IMR-90 (cell line): ENCODE measurements around the gene PSMD6. TPM values are rescaled to one million over a fixed set of nuclear protein-coding genes. Genes with fewer than 3 reads are reported as not detected.

Experiments used
- ATAC-seq: fragments of 200-7000 bp; cut with Tn5 transposase; 2 replicates; pipeline ENCODE4 v1.9.1; 2020; ENCODE audit warnings: low read depth, mild to moderate bottlenecking, moderate library complexity
- BruUV-seq: library from RNA; stranded (reverse); fragments of 400-500 nt; replicated peaks from 2 replicates; lab custom pipeline; 2021; lab: Mats Ljungman, UMichigan
- CTCF ChIA-PET: fragments of 300-600 bp; formaldehyde crosslinking; extraction: SDS; loops from one replicate; lab custom pipeline; 2021; ENCODE audit warnings: antibody characterized with exemption; lab: Yijun Ruan, JAX
- POLR2A ChIA-PET: fragments of 300-600 bp; sonication (Branson Sonifier 250); formaldehyde crosslinking; loops from one replicate; lab custom pipeline; 2022; ENCODE audit warnings: antibody characterized with exemption; ENCODE audit not compliant: unreplicated experiment; lab: Charles Lee
- DNase-seq: peaks from one replicate; pipeline ENCODE4 v3.0.0; 2013
- H2AFZ ChIP-seq: replicated peaks from 2 replicates; pipeline ENCODE3; 2013; ENCODE audit warnings: low read length, mild to moderate bottlenecking; ENCODE audit not compliant: poor library complexity
- H2AK5ac ChIP-seq: 2 replicates; pipeline ENCODE4 v1.6.1; 2013; ENCODE audit warnings: low read depth, low read length, inconsistent platforms
- H2AK9ac ChIP-seq: replicated peaks from 2 replicates; pipeline ENCODE3; 2013; ENCODE audit warnings: mild to moderate bottlenecking, low read depth, low read length, moderate library complexity; ENCODE audit not compliant: poor library complexity
- H2BK120ac ChIP-seq: 2 replicates; pipeline ENCODE4 v1.6.1; 2013; ENCODE audit warnings: low read depth, low read length, inconsistent platforms
- H2BK15ac ChIP-seq: 3 replicates; pipeline ENCODE4 v1.6.1; 2013; ENCODE audit warnings: low read depth, low read length, inconsistent platforms
- H2BK20ac ChIP-seq: 2 replicates; pipeline ENCODE4 v1.6.1; 2013; ENCODE audit warnings: low read depth, mild to moderate bottlenecking, inconsistent platforms, low read length, moderate library complexity
- H2BK5ac ChIP-seq: 2 replicates; pipeline ENCODE4 v1.6.1; 2013; ENCODE audit warnings: mild to moderate bottlenecking, low read depth, low read length, inconsistent platforms; ENCODE audit not compliant: poor library complexity, severe bottlenecking
- H3K14ac ChIP-seq: replicated peaks from 2 replicates; pipeline ENCODE4 v1.6.1; 2013; ENCODE audit warnings: low read depth, low read length, inconsistent platforms
- H3K18ac ChIP-seq: 2 replicates; pipeline ENCODE4 v1.6.1; 2013; ENCODE audit warnings: low read depth, low read length, control low read depth
- H3K23ac ChIP-seq: 2 replicates; pipeline ENCODE4 v1.6.1; 2013; ENCODE audit warnings: low read depth, low read length, inconsistent platforms
- H3K27ac ChIP-seq: 2 replicates; pipeline ENCODE4 v1.5.1; 2013; ENCODE audit warnings: mild to moderate bottlenecking, control low read depth, low read length; ENCODE audit not compliant: insufficient read depth
- H3K27me3 ChIP-seq: 2 replicates; pipeline ENCODE4 v1.6.1; 2013; ENCODE audit warnings: low read length; ENCODE audit not compliant: control insufficient read depth, insufficient read depth
- H3K36me3 ChIP-seq: 2 replicates; pipeline ENCODE4 v1.6.1; 2013; ENCODE audit warnings: low read length, mixed read lengths; ENCODE audit not compliant: control insufficient read depth, insufficient read depth
- H3K4ac ChIP-seq: 2 replicates; pipeline ENCODE4 v1.6.1; 2013; ENCODE audit warnings: low read depth, low read length, inconsistent platforms
- H3K4me1 ChIP-seq: 2 replicates; pipeline ENCODE4 v1.6.1; 2013; ENCODE audit warnings: low read length, mixed read lengths; ENCODE audit not compliant: control insufficient read depth, insufficient read depth
- H3K4me2 ChIP-seq: 2 replicates; pipeline ENCODE4 v1.6.1; 2013; ENCODE audit warnings: low read depth, mild to moderate bottlenecking, control low read depth, low read length, moderate library complexity
- H3K4me3 ChIP-seq: 2 replicates; pipeline ENCODE4 v1.5.1; 2013; ENCODE audit warnings: low read depth, mild to moderate bottlenecking, control low read depth, low read length, moderate library complexity; ENCODE audit not compliant: insufficient read depth
- H3K56ac ChIP-seq: 2 replicates; pipeline ENCODE4 v1.6.1; 2013; ENCODE audit warnings: low read length, inconsistent platforms; ENCODE audit not compliant: insufficient read depth; ENCODE audit errors: extremely low read depth
- H3K79me1 ChIP-seq, 2 experiments: 2 replicates each; pipeline ENCODE4 v1.6.1; 2013; ENCODE audit warnings: low read length in 2 of 2, inconsistent platforms in 1 of 2, low read depth in 1 of 2
- H3K9ac ChIP-seq: 2 replicates; pipeline ENCODE4 v1.6.1; 2013; ENCODE audit warnings: low read depth, low read length, control low read depth
- H3K9me1 ChIP-seq: 2 replicates; pipeline ENCODE4 v1.6.1; 2013; ENCODE audit warnings: low read length, inconsistent platforms; ENCODE audit not compliant: insufficient read depth
- H3K9me3 ChIP-seq: 2 replicates; pipeline ENCODE4 v1.6.1; 2013; ENCODE audit warnings: low read length; ENCODE audit not compliant: control insufficient read depth, insufficient read depth
- H4K20me1 ChIP-seq: 2 replicates; pipeline ENCODE4 v1.6.1; 2013; ENCODE audit warnings: low read length, inconsistent platforms; ENCODE audit not compliant: insufficient read depth
- H4K5ac ChIP-seq: 2 replicates; pipeline ENCODE4 v1.6.1; 2013; ENCODE audit warnings: mild to moderate bottlenecking, low read depth, low read length, control low read depth
- H4K8ac ChIP-seq, 2 experiments: 2 replicates each; pipeline ENCODE4 v1.6.1; 2013; ENCODE audit warnings: low read depth in 2 of 2, low read length in 2 of 2, control low read depth in 1 of 2, inconsistent platforms in 1 of 2
- H4K91ac ChIP-seq: 2 replicates; pipeline ENCODE4 v1.6.1; 2013; ENCODE audit warnings: low read depth, low read length, inconsistent platforms; ENCODE audit not compliant: insufficient read depth
- RAD21 ChIP-seq: IDR thresholded peaks from 2 replicates; pipeline ENCODE4 v1.6.1; 2012; ENCODE audit warnings: low read length, improper control_type of control experiment
- RCOR1 ChIP-seq: IDR thresholded peaks from 2 replicates; pipeline ENCODE4 v1.6.1; 2012; ENCODE audit warnings: mild to moderate bottlenecking, low read length, improper control_type of control experiment; ENCODE audit not compliant: insufficient replicate concordance
- RFX5 ChIP-seq: IDR thresholded peaks from 2 replicates; pipeline ENCODE4 v1.8.0; 2012; ENCODE audit warnings: low read depth, mild to moderate bottlenecking, low read length, moderate library complexity
- SMC3 ChIP-seq: fragments of 150-350 bp; IDR thresholded peaks from 2 replicates; pipeline ENCODE4 v1.6.1; 2016; ENCODE audit warnings: low read depth, mild to moderate bottlenecking, antibody characterized with exemption, low read length, moderate library complexity
- WGBS, 2 experiments: methylation state at CpG; one replicate each; pipeline versions ENCODE4 v1.1.5 to v1.1.7; 2013; ENCODE audit warnings: missing lambda C conversion rate in 2 of 2; ENCODE audit not compliant: insufficient read length in 1 of 2; ENCODE audit errors: extremely low coverage in 2 of 2; 5-methylcytosine and 5-hydroxymethylcytosine counted together
- dilution Hi-C: fragments of 300-500 bp; cut with HindIII; formaldehyde crosslinking; loops from one replicate; pipeline ENCODE4 v1.14.3; 2018; ENCODE audit warnings: low sequenced_read_pairs; ENCODE audit not compliant: unreplicated experiment
- in situ Hi-C: fragments of 300-500 bp; cut with MboI; formaldehyde crosslinking; loops from 3 replicates; pipeline ENCODE4 v1.14.3; 2019; ENCODE audit warnings: low sequenced_read_pairs, inconsistent platforms, mixed read lengths
- intact Hi-C: fragments of 100-400 bp; cut with micrococcal nuclease; formaldehyde crosslinking; loops from 2 replicates; pipeline ENCODE4 v1.10.0; 2022
- polyA plus RNA-seq, 3 experiments: library from polyadenylated mRNA; depleted of rRNA; stranded (reverse); fragments of >200 nt; gene quantifications; 2 replicates each; pipeline ENCODE4 v1.2.3, GENCODE V29; 2012; ENCODE audit warnings: low replicate concordance in 1 of 3
- total RNA-seq: library from RNA; depleted of rRNA; stranded (reverse); fragments of >200 nt; gene quantifications from 2 replicates; pipeline ENCODE4 v1.2.3, GENCODE V29; 2012
- TF ChIP-seq, protein P1 (sequence below): conservative IDR thresholded peaks from 2 replicates; pipeline ENCODE4 v1.5.1; 2012; ENCODE audit warnings: mild to moderate bottlenecking, low read depth, low read length, improper control_type of control experiment
- TF ChIP-seq, protein P2 (sequence below): fragments of 150-350 bp; IDR thresholded peaks from 2 replicates; pipeline ENCODE4 v1.6.1; 2016; ENCODE audit warnings: low read depth, mild to moderate bottlenecking, low read length, moderate library complexity, borderline replicate concordance

Gene PSMD6
- total and polyA plus RNA-seq, 2 of the 4 experiments (the other 2 are of a cell fraction) = 86.6 to 91.8 TPM

GRCh38 chr3:63993653-63994079 lies 29.6 kb downstream of the PSMD6 start:
- no peak overlapping the region for H4K5ac ChIP-seq
- no peak overlapping the region for H3K23ac ChIP-seq
- peak overlapping the region; percentile 24 for H2AFZ ChIP-seq
- no peaks in the 10 kb centered on the region for H3K9me3 ChIP-seq
- intact Hi-C loops (loop anchor here (1.0 to 10.0 kb wide), 7 partner anchors 31 to 1369 kb away; partner anchors contain the start of genes ATXN7, SCAANT1 and THOC7), in situ Hi-C loops (loop anchor here (5.0 to 25.0 kb wide), 2 partner anchors 641 to 1381 kb away; no protein-coding TSS in a partner anchor), dilution Hi-C loops (no loop called here)
- 0% methylated on average over 1 of the region's 3 CpGs; no CpG with 5 or more reads in 1 of the 2 experiments for WGBS, 2 experiments
- H3K27me3 ChIP-seq = no peaks in the 10 kb centered on the region
- DNase-seq (peak; percentile 76), ATAC-seq (peak; percentile 98)
- H3K56ac ChIP-seq = no peak overlapping the region
- H3K79me1 ChIP-seq = peaks cover 13 to 17% of the 10 kb centered on the region in 2 experiments; a peak in 3 of 4 replicates
- H3K14ac ChIP-seq = no peak overlapping the region
- H3K4ac ChIP-seq = no peak overlapping the region
- H2AK5ac ChIP-seq = peak overlapping the region; percentile 3; the same call in 1 of the 2 replicates
- H3K36me3 ChIP-seq = peaks cover 43% of the 10 kb centered on the region
- H3K4me1 ChIP-seq = no peaks in the 10 kb centered on the region
- no peak overlapping the region for H3K9ac ChIP-seq
- H2BK20ac ChIP-seq = no peak overlapping the region
- H3K18ac ChIP-seq = no peak overlapping the region
- no peaks in the 10 kb centered on the region; the same call in 1 of the 2 replicates for H4K20me1 ChIP-seq
- H4K91ac ChIP-seq = no peak overlapping the region
- H3K9me1 ChIP-seq = peaks cover 3% of the 10 kb centered on the region; the same call in 1 of the 2 replicates
- BruUV-seq = no TSS peak
- H2BK5ac ChIP-seq = no peak overlapping the region
- CTCF ChIA-PET = interaction anchor here (0.5 to 2.3 kb wide), 8 partner anchors 10 to 1903 kb away, joined by 3 to 14 read pairs (median 4); no protein-coding TSS in a partner anchor
- H3K4me2 ChIP-seq = no peak overlapping the region
- no peak overlapping the region for H3K27ac ChIP-seq
- H4K8ac ChIP-seq = no peak overlapping the region
- H2BK120ac ChIP-seq = no peak overlapping the region
- no peak overlapping the region for H3K4me3 ChIP-seq
- peak overlapping the region; percentile 57 for H2AK9ac ChIP-seq
- POLR2A ChIA-PET = no interaction called here
- H2BK15ac ChIP-seq = no peak overlapping the region
- TF ChIP-seq RAD21 (peak; percentile 94), SMC3 (peak; percentile 96), RCOR1 (no peak), RFX5 (no peak)
- TF ChIP-seq, protein P1, sequence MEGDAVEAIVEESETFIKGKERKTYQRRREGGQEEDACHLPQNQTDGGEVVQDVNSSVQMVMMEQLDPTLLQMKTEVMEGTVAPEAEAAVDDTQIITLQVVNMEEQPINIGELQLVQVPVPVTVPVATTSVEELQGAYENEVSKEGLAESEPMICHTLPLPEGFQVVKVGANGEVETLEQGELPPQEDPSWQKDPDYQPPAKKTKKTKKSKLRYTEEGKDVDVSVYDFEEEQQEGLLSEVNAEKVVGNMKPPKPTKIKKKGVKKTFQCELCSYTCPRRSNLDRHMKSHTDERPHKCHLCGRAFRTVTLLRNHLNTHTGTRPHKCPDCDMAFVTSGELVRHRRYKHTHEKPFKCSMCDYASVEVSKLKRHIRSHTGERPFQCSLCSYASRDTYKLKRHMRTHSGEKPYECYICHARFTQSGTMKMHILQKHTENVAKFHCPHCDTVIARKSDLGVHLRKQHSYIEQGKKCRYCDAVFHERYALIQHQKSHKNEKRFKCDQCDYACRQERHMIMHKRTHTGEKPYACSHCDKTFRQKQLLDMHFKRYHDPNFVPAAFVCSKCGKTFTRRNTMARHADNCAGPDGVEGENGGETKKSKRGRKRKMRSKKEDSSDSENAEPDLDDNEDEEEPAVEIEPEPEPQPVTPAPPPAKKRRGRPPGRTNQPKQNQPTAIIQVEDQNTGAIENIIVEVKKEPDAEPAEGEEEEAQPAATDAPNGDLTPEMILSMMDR = peak; percentile 91
- TF ChIP-seq, protein P2, sequence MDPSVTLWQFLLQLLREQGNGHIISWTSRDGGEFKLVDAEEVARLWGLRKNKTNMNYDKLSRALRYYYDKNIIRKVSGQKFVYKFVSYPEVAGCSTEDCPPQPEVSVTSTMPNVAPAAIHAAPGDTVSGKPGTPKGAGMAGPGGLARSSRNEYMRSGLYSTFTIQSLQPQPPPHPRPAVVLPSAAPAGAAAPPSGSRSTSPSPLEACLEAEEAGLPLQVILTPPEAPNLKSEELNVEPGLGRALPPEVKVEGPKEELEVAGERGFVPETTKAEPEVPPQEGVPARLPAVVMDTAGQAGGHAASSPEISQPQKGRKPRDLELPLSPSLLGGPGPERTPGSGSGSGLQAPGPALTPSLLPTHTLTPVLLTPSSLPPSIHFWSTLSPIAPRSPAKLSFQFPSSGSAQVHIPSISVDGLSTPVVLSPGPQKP = no peak
